ENCODE results near the gene SEC24D.

SEC24D gene

GRCh38 chr4:118752551-118752950 lies 83.4 kb downstream of the SEC24D start:
- no peak for DNase-seq (ENCODE audit: low read depth)

DNA sequence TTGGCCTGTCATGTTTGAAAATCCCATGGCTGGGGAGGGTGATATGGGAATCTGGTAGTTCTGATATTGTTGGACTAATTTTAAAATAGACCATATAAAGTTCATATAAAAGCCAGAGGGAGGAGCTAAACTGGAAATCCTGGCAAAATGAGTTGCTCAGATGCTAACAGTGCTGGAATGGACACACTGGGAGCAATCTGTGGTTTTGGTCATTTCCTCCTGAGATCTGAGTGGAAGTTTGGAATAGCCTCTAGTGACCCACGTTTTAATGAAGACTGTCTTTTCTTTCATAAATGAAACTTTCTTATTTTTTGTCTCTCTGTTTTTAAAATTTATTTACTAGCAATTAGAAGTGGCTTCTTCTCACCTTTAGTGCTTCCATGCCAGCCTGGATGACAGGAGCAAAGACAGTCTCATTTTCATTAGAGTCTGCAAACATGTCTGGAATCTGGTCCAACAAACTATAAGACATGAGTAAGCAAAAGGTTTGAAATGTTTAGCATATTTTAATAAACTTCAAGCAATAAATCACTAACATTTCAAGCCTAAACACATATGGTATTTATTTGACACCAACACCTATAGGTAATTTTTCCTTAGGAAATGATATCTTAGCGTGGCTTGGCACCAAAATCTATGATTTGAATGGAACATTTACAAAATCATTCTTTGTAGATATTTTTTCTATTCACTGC lies 84.2 kb downstream of the SEC24D start:
- no peak for DNase-seq (ENCODE audit: low read depth)

- no peak for DNase-seq (ENCODE audit: low read depth)
These were observed 86.5 kb downstream of the SEC24D start for GRCh38 chr4:118749347-118749988.

GRCh38 chr4:118746251-118746919 lies 89.5 kb downstream of the SEC24D start:
- no peak for DNase-seq (ENCODE audit: low read depth)

DNA sequence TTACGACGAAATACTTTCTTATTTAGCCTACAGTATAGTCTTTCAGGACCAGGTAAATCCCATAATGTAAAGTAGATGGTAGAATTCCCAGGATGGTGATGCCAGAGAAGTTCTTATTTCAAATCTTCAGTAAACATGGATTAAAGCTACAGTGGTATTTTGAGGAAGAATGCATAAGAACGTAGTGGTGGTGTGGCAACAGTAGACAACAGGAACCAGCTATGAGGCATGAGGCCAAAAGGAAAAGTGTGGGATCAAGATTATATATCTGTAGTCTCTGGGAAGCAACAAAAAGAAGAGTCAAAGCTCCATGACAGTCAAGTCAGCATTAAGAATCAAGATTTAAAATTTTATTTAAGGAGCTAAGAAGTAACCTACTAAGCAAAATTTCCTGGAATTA lies 90.6 kb downstream of the SEC24D start:
- no peak for DNase-seq (ENCODE audit: low read depth)

GRCh38 chr4:118743867-118744266 lies 92.1 kb downstream of the SEC24D start:
- no peak for DNase-seq (ENCODE audit: low read depth)

- no peak for DNase-seq (ENCODE audit: low read depth)
These were observed 93.9 kb downstream of the SEC24D start for GRCh38 chr4:118742050-118742449.

DNA sequence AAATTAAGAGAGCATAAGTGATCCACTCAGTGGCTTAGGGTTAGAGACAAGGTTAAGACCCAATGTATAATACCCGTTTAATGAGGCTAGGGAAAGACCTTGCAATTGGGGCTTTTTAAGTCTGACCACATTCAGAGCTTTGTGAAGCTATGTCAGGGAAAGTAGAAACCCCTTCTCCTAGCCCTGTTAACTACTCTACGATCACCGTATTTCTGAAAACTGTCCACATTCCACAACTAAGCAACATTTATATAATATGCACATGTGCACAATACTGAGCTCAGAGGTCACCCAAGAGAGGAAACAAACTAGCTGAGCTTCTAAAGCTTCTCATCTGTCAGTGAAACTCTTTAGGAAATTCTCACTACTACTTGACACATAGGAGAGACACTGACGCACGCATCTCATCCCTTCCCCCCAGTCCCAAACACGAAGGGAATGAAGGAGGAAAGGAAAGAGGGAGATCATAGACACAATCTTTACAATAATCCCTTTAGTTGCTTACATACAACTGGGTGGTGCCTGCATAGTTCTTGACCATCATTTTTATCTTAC lies 94.5 kb downstream of the SEC24D start:
- DNase-seq (ENCODE audit: low read depth) = no peak

DNA sequence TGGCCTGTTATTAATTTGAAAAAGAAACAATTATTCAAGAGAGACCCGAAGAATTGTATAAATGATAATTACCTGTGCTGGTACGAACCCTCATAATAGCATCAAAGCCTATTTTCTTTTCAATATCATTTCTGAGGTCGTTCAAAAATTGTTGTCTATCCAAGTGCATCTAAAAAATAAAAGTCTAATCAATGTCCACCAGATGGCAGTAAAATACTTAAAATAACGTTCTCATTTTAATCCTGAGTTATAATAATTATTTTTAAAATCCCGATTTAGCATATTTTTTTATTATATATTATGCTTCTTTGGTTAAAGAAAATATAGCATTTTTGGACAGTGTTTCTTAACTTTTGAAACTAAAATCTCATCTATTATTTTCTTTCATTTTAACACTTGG lies 95.1 kb downstream of the SEC24D start:
- DNase-seq (ENCODE audit: low read depth) = no peak

DNA sequence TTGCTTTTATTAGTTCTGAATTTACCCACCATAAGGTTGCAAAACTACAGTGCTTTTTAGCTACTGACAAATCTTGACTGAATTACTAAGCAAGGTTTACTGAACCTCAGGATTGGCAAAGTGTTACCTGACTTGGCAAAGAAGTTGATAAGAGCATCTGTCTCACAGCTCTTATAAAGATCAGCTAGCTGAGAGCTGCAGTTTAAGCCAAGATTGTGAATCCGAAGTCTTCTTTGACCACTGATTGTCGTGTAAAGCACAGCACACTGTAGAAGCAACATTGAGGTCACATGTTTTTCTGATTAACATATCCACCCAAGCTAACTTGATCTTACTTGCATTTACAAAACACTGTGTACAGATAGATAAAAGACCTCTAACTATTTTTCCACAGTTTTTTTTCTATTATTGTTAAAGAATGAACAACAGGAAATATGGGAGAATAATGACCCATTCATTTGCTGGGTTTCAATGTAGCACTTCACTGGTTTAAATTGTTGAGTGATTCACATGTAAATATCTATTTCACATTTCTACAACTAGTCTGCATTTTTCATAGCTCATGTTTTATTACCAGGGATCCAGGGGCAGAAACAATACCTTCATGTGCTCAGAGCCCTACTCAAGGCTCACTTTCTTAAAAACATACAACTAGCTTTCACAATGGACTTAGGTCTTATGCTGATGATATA lies 96.8 kb downstream of the SEC24D start:
- no peak for DNase-seq (ENCODE audit: low read depth)

DNA sequence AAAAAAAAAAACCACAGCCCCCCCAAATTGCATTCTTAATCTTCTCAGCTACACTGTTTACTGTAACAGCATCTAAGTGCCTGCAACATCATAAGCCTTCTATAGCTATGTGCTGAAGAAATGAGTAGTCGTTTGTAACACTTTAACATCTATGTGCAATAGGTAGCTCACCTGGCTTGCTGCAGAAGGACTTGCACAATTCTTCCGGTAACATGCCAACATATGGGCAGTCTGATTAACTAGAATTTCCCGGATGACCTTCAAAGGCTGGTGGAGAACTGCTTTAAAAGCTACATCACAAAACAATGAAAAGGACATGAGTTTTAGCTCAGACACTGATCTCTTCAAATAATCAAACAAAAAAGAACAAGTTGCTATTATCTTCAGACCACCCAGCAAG lies 97.8 kb downstream of the SEC24D start:
- DNase-seq (ENCODE audit: low read depth) = no peak

GRCh38 chr4:118736900-118737299 lies 99.0 kb downstream of the SEC24D start:
- no peak for DNase-seq (ENCODE audit: low read depth)

DNA sequence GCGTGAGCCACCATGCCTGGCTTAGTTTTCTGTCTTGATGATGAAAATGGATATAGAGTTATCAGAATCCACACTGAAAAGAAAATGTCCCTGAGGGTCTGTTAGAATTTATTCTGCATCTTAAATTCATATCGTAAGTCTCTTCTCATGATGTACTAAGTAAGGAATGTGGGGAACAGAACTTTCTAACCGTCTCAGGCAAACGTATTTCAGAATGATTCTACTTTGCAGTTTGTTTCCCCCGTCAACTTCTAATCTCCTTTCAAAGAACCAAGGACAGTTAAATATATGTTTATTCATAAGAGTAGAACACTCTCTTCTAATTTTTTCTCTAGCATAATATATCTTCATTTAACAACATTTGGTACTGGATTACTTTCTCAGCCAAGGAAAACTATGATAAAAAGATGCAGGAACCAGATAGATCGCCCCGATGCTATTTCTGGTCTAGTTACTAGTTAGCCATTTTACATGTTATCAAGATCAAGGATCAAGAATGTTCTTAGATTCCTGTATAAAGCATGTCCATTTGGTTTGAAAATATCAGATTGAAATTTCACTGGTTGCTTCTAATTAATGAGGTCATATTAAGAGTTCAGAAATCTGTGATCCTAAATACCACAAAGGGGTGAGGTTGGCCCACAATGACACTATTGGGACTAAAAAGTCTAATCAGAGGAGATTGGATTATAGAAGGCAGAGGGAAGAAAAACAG lies 101.3 kb downstream of the SEC24D start:
- DNase-seq (ENCODE audit: low read depth) = no peak

DNA sequence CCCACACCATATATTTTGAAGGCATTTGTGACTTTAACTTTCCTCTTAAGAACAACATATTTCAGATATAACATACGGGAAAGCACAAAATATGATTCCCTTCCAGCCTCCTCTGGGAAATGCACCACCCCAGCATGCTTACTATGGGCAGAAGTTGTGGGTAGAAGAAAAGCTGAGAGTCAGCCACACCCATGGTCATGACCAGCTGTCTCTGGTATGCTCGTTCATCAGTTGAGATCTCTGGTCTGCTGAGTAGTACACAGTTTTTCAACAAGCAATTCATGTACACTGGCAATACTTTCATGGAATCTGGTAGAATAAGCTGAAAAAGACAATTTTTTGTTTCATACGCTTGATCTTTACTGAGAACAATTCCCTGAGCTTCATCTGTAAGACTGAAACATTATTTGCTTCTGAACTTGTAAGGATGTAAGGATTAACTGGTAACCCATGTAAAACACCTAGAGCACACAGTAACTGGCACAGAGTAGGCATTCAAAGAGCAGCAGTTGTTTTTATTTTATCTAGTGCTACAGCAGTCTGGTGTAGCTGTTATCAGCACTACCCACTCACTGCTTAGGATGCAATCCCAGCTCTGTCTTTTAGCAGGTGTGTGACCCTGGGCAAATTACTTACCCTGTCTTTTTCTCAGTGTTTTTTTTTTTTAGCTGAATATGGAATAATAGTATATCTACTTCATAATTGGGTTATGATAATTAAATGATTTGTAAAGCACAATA lies 103.2 kb downstream of the SEC24D start:
- no peak for DNase-seq (ENCODE audit: low read depth)

DNA sequence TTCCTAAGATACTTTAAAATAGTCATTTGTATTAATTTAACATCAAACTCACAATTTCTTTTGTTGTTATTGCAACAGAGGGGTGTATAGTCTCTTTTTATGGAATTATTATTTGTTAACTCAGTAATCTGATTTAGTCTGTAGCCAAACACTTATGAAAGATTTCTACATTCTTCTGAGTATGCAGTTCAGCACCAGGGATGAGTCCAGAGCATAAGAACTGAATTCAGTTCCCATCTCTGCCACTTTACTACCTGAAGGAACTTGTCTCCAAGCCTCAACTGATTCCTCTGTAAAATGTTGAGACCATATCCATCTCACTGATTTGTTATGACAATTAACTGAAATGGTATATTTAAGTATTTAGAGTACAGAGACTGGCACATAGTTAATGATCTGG lies 105.2 kb downstream of the SEC24D start:
- DNase-seq (ENCODE audit: low read depth) = no peak

- no peak for DNase-seq (ENCODE audit: low read depth)
These were observed 106.3 kb downstream of the SEC24D start for GRCh38 chr4:118729287-118730286.

DNA sequence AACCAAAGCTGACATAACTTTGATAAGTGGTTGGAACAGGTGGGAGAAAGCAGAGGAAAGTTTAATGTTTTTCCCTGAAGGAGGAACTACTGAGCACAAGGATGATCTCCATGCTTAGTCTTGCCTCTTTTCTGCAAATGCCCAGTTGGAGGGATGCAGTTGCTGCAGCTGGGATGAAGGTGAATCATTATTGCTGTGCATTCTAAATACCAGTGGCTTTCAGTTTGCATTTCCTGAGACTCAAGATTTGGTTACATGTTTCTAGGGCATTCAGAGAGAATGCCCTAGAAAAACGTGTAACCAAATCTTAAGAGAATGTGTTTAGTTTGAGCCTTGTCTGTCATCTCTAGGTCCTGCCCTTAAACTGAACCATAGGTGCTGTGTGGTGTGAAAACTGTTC lies 108.6 kb downstream of the SEC24D start:
- no peak for DNase-seq (ENCODE audit: low read depth)

DNA sequence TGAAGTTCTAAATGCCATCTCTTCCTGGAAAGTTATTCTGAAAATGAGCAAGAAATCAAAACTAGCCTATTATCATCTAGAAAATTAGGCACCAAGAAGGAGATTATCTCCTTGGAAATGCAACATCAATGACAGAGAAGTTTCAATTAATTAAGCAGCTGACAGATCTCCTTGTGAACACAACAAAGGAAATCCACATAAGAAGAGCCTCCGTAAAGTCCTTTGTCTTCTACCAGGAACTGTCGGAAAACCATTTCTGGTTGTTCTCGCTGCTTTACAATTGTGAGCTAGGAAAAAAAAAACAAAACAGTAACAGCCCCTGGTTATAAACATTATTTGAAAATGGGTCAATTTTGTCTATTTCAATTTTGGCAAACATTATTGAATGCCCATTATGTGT lies 112.6 kb downstream of the SEC24D start:
- no peak for DNase-seq (ENCODE audit: low read depth)

DNA sequence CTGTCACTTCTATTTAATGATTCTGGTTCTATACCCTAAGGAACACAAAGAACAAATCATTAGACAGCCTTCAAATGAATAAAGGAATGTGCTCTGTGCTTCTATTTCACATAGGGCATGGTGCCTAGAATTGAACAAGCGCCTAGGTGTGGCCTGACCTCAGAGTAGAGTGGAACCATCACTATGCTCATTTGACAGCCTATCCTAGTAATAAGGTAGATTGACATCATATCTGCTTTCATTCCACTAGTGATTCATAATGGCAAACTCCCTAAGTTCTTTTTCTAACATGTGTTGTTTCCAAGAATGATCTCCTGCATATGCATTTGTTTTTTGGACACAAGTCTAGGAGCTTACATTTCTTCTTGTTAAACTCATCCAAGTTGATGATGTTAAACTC lies 114.2 kb downstream of the SEC24D start:
- DNase-seq (ENCODE audit: low read depth) = no peak

All from CMK (cell line).